ENCODE measurements around the gene PPP1R1C.

- TF ChIP-seq CTCF (IDR thresholded peaks at IDR 0.05 in 4 of 5, conservative IDR thresholded peaks at IDR 0.05 in 1 of 5) (no peak), POLR2A (IDR thresholded peaks at IDR 0.05) (no peak)
Observed at GRCh38 chr2:182033449-182033848, 47.8 kb downstream of the PPP1R1C start.
